NT2/D1 (cell line): Measurements from ENCODE around the gene CD2AP.
"Not testable (repeated sequence)": the region's sequence is repeated elsewhere in the genome, so short reads cannot be mapped to it uniquely, and the experiment has no call there.

Source experiments
- DNase-seq: peaks from one replicate; pipeline ENCODE4 v3.0.0-alpha.2; 2011; ENCODE audit warnings: low read depth, low spot score
- H3K27me3 ChIP-seq: 2 replicates; pipeline ENCODE4 v1.6.0; 2011; ENCODE audit warnings: mild to moderate bottlenecking; ENCODE audit not compliant: insufficient read length, insufficient read depth
- H3K36me3 ChIP-seq: 2 replicates; pipeline ENCODE4 v1.6.1; 2011; ENCODE audit warnings: mild to moderate bottlenecking, low read length, mixed read lengths; ENCODE audit not compliant: insufficient read depth, insufficient read length
- H3K4me1 ChIP-seq: 2 replicates; pipeline ENCODE4 v1.5.1; 2011; ENCODE audit not compliant: insufficient read depth, insufficient read length
- H3K4me3 ChIP-seq: 2 replicates; pipeline ENCODE4 v1.5.1; 2011; ENCODE audit warnings: low read depth; ENCODE audit not compliant: insufficient read length
- H3K9ac ChIP-seq: 2 replicates; pipeline ENCODE4 v1.6.0; 2011; ENCODE audit warnings: low read depth; ENCODE audit not compliant: insufficient read length
- H3K9me3 ChIP-seq: 2 replicates; pipeline ENCODE4 v1.5.1; 2011; ENCODE audit warnings: mild to moderate bottlenecking, low read length; ENCODE audit not compliant: insufficient read depth
- SUZ12 ChIP-seq: IDR thresholded peaks from 2 replicates; pipeline ENCODE4 v1.6.1; 2011; ENCODE audit not compliant: insufficient read length, insufficient read depth; ENCODE audit errors: extremely low read depth
- YY1 ChIP-seq: IDR thresholded peaks from 2 replicates; pipeline ENCODE4 v1.6.1; 2011; ENCODE audit not compliant: insufficient read length, insufficient read depth
- ZNF274 ChIP-seq: IDR thresholded peaks from 2 replicates; pipeline ENCODE4 v1.6.1; 2011; ENCODE audit warnings: mild to moderate bottlenecking, low read depth, low read length

Gene CD2AP

GRCh38 chr6:47479874-47480273 lies 2.3 kb downstream of the CD2AP start:
- no peaks in the 10 kb centered on the region for H3K27me3 ChIP-seq
- DNase-seq: no peak
- H3K4me3 ChIP-seq: peak overlapping the region; percentile 79
- no peaks in the 10 kb centered on the region for H3K4me1 ChIP-seq
- no peaks in the 10 kb centered on the region for H3K9me3 ChIP-seq
- TF ChIP-seq SUZ12 (no peak), ZNF274 (no peak), YY1 (no peak)
- H3K36me3 ChIP-seq: no peaks in the 10 kb centered on the region
- no peak overlapping the region for H3K9ac ChIP-seq

GRCh38 chr6:47481213-47481612 lies 3.6 kb downstream of the CD2AP start:
- not testable (repeated sequence) for H3K9me3 ChIP-seq, H3K4me3 ChIP-seq, H3K9ac ChIP-seq, H3K27me3 ChIP-seq, H3K4me1 ChIP-seq, DNase-seq, H3K36me3 ChIP-seq

- Histone ChIP-seq H3K4me3 (no peak overlapping the region), H3K9ac (no peak overlapping the region), H3K27me3 (no peaks in the 10 kb centered on the region), H3K36me3 (no peaks in the 10 kb centered on the region), H3K4me1 (no peaks in the 10 kb centered on the region), H3K9me3 (no peaks in the 10 kb centered on the region)
- DNase-seq: no peak
- TF ChIP-seq YY1 (no peak), ZNF274 (no peak), SUZ12 (no peak)
Measured at GRCh38 chr6:47481806-47482205, 4.2 kb downstream of the CD2AP start.

- TF ChIP-seq SUZ12 (no peak), YY1 (no peak), ZNF274 (no peak)
- Histone ChIP-seq H3K9ac (no peak overlapping the region), H3K27me3 (no peaks in the 10 kb centered on the region), H3K4me3 (no peak overlapping the region), H3K36me3 (no peaks in the 10 kb centered on the region), H3K4me1 (no peaks in the 10 kb centered on the region), H3K9me3 (no peaks in the 10 kb centered on the region)
- DNase-seq: no peak
Measured at GRCh38 chr6:47483516-47483852, 5.9 kb downstream of the CD2AP start.

- no peak overlapping the region for H3K9ac ChIP-seq
- no peaks in the 10 kb centered on the region for H3K27me3 ChIP-seq
- no peaks in the 10 kb centered on the region for H3K4me1 ChIP-seq
- H3K9me3 ChIP-seq: no peaks in the 10 kb centered on the region
- H3K4me3 ChIP-seq: no peak overlapping the region
- no peak for DNase-seq
- TF ChIP-seq SUZ12: no peak
- no peaks in the 10 kb centered on the region for H3K36me3 ChIP-seq
Measured at GRCh38 chr6:47483853-47484546, 6.4 kb downstream of the CD2AP start.

- TF ChIP-seq ZNF274 (no peak), SUZ12 (no peak), YY1 (no peak)
- Histone ChIP-seq H3K4me1 (no peaks in the 10 kb centered on the region), H3K9me3 (no peaks in the 10 kb centered on the region), H3K36me3 (no peaks in the 10 kb centered on the region), H3K27me3 (no peaks in the 10 kb centered on the region), H3K9ac (no peak overlapping the region), H3K4me3 (no peak overlapping the region)
- DNase-seq: no peak
Measured at GRCh38 chr6:47484616-47485015, 7.0 kb downstream of the CD2AP start.

GRCh38 chr6:47485083-47485482 lies 7.5 kb downstream of the CD2AP start:
- H3K4me1 ChIP-seq: no peaks in the 10 kb centered on the region
- no peaks in the 10 kb centered on the region for H3K27me3 ChIP-seq
- TF ChIP-seq SUZ12 (no peak), ZNF274 (no peak), YY1 (no peak)
- H3K36me3 ChIP-seq: no peaks in the 10 kb centered on the region
- H3K9me3 ChIP-seq: no peaks in the 10 kb centered on the region
- no peak overlapping the region for H3K9ac ChIP-seq
- DNase-seq: no peak
- H3K4me3 ChIP-seq: no peak overlapping the region

- TF ChIP-seq SUZ12: no peak
- TF ChIP-seq YY1: no peak
- TF ChIP-seq ZNF274: no peak
- no peak for DNase-seq
- H3K9ac ChIP-seq: no peak overlapping the region
Measured at GRCh38 chr6:47485491-47486135, 8.0 kb downstream of the CD2AP start.

More at GRCh38 chr6:47485491-47486135, 8.0 kb downstream of the CD2AP start:
- Histone ChIP-seq H3K9me3 (no peaks in the 10 kb centered on the region), H3K27me3 (no peaks in the 10 kb centered on the region), H3K4me1 (no peaks in the 10 kb centered on the region), H3K4me3 (no peak overlapping the region), H3K36me3 (no peaks in the 10 kb centered on the region)
